GM18858 (cell line): ENCODE data around the gene CABLES1.

Source experiments
- ATAC-seq: cut with Tn5 transposase; IDR thresholded peaks from one replicate; pipeline ENCODE4 v1.9.1; 2021; ENCODE audit not compliant: unreplicated experiment

CABLES1 gene

DNA sequence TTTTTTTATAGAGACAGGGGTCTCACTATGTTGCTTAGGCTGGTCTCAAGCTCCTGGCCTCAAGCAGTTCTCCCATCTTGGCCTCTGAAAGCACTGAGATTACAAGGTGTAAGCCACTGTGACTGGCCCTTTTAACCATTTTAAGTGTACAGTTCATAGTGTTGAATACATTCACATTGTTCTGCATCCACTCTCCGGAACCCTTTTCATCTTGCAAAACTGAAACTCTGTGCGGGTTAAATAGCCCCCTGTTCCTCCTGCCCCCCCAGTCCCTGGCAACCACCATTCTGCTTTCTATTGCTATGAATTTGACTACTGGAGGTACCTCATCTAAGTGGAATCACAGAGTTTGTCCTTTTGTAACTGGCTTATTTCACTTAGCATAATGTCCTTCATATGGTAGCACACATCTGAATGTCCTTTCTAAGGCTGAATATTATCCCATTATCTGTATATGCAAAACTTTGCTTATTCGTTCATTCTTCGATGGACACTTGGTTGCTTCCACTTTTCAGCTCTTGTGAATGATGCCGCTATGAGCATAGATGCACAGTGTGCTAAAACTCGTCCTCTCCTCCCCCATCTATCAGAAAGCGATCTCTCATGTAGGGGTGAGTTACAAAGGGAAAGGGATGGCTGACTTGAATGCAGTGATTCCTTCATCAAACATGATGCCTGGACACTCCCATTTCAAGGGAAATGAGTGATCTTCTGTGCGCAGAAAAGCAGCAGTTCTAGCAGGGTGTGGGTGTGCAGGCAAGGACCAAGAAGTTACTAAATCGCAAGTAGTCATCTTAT, 30.2 kb downstream of the CABLES1 start:
- ATAC-seq = no peak

GRCh38 chr18:23166891-23167541, 31.7 kb downstream of the CABLES1 start:
- ATAC-seq = no peak

GRCh38 chr18:23169673-23170044, 34.4 kb downstream of the CABLES1 start:
- ATAC-seq = no peak

DNA sequence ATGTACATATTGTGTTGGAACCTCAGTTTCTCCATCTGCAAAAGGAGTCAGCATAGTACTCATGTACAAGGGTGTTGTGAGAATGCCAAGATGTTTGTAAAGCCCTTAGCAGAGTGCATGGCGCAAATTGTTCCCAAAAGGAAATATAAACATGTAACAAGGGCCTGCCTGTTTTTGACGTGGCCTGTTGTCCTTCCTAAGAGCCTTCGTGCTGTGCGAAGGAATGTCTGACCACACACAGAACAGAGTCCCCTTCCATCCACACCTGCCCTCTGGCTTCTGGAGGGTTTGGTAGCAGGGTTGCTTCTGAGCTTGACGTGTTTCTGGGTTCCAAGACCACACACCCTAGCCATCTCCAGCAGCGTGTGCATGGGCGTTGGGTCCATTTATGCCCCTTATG, 34.9 kb downstream of the CABLES1 start:
- ATAC-seq = no peak

- ATAC-seq = no peak
Observed at GRCh38 chr18:23171581-23172156, 36.4 kb downstream of the CABLES1 start.

DNA sequence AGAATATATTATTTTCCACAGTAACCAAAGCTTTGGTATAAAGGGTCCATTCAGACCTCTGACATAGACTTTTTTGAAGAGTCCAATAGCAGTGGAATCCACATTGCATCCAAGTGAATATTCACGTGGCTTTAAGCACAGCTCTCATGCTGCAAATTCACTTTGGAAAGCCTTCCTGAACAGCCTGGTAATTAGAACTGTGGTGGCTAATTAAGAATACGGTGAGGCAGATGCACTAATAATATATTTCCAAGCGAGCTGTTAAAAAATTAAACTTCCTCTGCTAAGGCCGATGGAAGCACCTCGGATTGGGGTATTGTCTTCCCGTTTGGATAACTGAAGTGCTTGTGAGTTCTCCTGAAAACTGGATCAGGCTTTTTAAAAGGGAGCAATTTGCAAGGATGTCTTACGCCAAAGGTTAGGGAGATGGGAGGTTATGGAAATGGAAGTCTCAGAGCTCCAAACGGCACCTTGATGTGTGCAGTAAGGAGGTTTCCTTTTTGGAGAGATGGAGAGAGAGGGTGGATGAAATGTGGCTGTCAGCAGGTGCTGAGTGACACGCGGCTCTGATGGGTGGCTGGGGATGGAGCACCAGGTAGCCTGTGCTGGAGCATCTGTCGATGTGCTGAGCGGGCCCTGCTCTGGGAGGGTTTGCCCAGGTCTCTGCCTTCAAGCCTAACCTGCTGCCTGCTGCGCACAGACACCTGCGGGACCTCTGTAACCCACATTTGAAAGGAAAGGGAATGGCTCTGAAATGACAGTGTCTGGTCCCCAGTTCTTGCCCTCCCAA, 37.5 kb downstream of the CABLES1 start:
- no peak for ATAC-seq

GRCh38 chr18:23173912-23174311, 38.6 kb downstream of the CABLES1 start:
- no peak for ATAC-seq

- no peak for ATAC-seq
Observed at GRCh38 chr18:23176701-23177432, 41.6 kb downstream of the CABLES1 start.

- ATAC-seq = no peak
Observed at GRCh38 chr18:23177433-23178072, 42.3 kb downstream of the CABLES1 start.

DNA sequence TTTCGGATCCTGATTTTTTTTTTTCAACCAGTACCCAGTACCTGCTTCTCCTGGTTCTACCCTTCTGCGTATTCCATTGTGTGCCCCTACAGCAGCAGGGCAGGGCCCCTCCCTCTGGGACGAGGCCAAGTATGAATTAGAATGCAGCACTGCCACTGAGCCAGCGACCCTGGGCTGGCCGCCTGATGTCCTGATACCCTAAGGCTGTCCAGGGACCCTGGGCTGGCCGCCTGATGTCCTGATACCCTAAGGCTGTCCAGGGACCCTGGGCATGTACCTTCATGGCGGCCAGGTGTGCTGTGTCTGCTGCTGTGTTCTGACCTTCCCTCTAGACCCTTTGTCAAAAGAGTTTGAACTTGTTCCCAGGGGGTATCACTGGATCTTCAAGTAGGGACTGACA, 42.9 kb downstream of the CABLES1 start:
- no peak for ATAC-seq

- ATAC-seq = no peak
Observed at GRCh38 chr18:23178661-23179081, 43.4 kb downstream of the CABLES1 start.

DNA sequence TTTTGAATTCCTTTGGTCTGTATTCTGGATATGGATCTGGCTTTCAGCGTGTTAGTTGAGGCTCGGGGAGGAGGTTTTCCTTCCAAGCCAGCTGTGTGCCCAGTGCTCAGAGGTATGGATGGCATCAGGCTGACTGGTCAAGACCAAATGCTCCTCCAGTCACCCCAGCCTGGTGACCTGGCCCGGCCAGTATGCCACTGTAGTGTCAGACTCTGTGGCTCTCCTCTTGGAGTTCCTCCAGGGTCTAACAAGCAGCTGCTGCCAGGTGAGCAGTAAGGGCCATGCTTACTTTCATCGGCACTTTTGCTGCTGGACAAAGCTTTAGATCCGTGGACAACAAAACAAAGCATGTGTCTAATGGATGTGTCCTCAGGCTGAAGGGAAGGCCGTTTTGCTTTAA, 44.1 kb downstream of the CABLES1 start:
- no peak for ATAC-seq

DNA sequence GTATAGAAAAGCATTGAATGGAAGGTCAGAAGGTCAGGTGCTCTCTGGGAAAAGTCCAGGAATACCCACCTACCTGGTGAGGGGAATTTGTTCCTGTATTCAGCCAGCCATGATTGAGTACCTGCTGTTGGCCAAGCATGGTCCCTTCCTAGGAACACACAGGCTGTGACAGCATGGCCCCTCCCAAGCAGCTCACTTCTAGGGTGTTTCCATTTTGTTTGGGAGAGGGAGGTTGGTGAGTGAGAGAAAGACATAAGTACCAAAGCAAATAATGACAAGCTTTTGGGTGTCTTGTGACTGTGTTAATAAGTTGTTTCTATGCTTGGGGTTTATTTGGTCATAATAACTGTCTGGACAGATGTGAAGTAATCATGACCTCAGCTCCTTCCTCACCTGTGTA, 46.3 kb downstream of the CABLES1 start:
- ATAC-seq = no peak

DNA sequence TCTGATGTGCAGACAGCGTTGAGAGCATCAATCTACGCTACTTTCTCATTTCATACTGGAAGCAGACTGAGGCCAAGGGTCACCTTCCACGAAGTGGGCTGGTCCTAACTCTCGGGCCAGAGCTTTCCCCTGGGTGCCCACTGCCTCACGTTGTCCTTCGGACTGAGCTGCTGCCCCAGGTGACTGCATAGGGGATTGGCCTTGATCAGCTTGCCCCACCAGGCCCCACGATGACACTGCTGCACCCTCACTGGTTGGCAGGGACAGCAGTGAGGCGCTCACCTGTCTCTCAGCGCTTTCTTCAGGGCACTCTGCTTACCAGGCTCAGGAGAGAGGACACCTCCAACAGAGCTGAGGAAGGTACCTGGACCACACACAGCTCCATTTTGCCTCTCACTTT, 47.3 kb downstream of the CABLES1 start:
- ATAC-seq = no peak

DNA sequence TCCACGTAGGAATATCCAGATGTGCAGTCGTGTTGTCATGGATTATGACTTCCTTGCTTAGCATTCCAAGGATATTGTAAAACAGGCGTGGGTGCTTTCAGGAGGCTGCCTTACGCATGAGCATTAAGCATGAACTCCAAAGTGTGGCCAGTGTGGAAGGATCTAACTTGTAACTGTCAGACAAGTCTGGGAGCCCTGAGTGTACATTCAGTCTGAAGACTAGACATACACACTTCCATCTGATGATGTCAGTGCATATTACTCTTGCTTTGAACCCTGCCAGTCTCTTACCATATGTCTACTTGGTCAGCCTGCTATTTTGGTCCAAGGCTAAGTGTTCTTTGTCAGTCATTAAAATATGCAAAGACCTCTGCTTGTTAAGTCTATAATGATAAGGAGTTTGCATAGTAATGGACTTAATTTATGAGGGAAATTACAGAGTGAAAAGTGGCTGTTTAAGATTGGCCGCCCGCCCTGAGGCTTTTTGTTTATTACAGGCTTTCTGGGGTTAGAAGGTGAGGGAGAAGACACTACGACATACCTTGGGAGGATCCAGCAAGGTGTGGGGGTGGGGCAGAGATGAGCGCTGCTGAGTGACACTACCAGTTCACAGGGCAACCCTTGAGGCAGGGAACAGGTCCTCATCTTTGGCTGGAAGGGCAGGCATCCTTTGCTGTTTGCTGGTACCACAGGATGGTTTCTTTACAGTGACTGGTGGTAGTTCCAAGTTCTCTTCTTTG, 48.3 kb downstream of the CABLES1 start:
- ATAC-seq = no peak

GRCh38 chr18:23186781-23187180, 51.5 kb downstream of the CABLES1 start:
- no peak for ATAC-seq

- no peak for ATAC-seq
Observed at GRCh38 chr18:23188068-23188760, 52.9 kb downstream of the CABLES1 start.

GRCh38 chr18:23189099-23189498, 53.8 kb downstream of the CABLES1 start:
- no peak for ATAC-seq
